ENCODE results near the gene SIDT1.
A peak's percentile ranks its signal among the peaks of the same experiment; 100 is the strongest.
"Not testable (repeated sequence)": the region's sequence is repeated elsewhere in the genome, so short reads cannot be mapped to it uniquely, and the experiment has no call there.

Gene SIDT1

DNA sequence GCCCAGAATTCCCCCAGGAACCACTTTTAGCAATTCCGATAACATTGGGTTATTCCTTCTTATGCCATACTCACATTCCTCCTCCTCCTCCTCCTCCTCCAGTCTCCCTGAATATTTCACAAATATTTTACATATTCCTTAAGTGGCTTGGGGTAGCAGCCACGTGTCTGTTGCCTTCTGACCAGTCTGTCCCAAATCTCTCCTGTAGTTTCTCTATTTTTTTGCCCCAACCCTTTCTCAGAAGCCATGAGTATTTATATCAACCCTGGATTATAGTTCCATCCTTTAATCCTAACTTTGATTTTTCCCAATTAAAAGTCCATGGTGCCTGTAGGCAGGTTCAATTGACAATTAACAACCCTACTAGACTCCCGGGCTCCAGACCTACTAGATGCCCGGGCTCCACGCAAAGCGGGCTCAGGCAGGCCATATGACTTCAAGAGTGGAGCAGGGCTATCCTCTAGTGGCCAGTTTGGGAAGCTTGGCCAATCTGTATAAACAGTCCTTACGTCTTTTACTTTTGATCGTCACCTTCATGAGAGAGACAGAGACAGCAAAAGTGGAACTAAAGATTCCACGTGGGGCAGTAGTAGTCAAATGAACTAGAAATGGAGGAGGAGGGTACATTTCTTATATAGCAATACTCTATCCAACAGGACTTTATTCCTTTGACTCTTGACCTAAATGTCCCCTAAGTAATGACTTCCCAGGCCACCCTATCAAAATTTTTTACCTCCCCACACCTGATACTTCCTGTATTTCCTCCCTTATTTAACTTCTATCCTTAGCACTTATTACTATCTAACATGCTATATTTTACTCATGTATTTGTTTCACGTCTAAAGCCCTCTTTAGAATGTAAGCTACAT lies 94.4 kb downstream of the SIDT1 start:
- Histone ChIP-seq H3K4me1 (ENCODE audit: control insufficient read depth in 1 of 2, insufficient read depth in 2 of 2, low read length in 2 of 2) (peaks cover 0 to 8% of the 10 kb centered on the region in 2 donors), H3K9ac (ENCODE audit: low read depth in 1 of 2, low read length in 2 of 2) (no peak overlapping the region), H3K27me3 (ENCODE audit: control insufficient read depth in 1 of 2, insufficient read depth in 2 of 2, low read length in 2 of 2) (no peaks in the 10 kb centered on the region), H3K9me3 (ENCODE audit: control insufficient read depth in 1 of 2, low read length in 2 of 2) (no peaks in the 10 kb centered on the region), H3K27ac (ENCODE audit: low read depth, low read length) (no peak overlapping the region), H3K4me3 (ENCODE audit: low read depth in 1 of 2, low read length in 2 of 2) (peak overlapping the region; percentile 13 to 35), H3K36me3 (ENCODE audit: control insufficient read depth in 1 of 2, insufficient read depth in 2 of 2, low read length in 2 of 2) (peaks cover 3 to 17% of the 10 kb centered on the region in 2 donors)

DNA sequence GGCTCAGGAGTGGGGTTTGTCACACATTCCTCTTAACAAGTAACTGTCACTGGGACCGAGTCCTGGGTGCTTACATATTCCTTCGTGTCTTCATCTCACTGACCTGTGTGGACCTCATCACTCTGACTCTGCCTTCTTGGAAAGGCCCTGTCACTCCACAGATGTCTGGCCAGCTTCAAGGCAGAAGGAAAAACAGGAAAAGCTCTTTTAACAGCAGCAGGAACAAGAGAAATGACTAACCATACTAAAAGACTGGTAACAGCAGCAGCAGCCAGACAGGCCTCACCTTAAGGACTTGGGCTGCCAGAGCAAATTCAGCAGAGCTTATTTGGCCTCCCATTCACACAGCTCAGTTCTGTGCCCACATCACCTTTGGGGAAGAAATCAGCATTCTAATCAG lies 96.0 kb downstream of the SIDT1 start:
- H3K9ac ChIP-seq (ENCODE audit: low read depth in 1 of 2, low read length in 2 of 2) = no peak overlapping the region
- H3K27me3 ChIP-seq (ENCODE audit: control insufficient read depth in 1 of 2, insufficient read depth in 2 of 2, low read length in 2 of 2) = no peaks in the 10 kb centered on the region

DNA sequence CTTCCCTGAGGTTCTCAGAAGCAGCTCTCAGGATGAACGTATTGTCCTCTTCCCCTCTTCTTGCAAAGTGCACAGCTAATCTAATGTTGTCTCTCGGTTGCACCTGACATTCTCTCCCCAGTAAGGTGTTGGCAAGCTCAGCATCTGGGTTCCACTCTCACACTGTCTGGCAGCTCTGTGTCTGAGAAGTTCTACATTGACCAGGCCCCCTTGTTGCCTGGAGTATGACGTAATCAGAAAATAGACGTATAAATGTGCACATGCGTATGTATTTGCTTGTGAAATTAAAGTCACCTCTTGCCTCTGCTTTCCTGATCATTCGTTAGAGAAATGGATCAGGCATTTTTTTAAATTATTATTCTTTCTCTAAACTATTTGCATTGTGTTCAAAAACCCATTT lies 96.4 kb downstream of the SIDT1 start:
- Histone ChIP-seq H3K4me3 (ENCODE audit: low read depth in 1 of 2, low read length in 2 of 2) (no peak overlapping the region), H3K9ac (ENCODE audit: low read depth in 1 of 2, low read length in 2 of 2) (no peak overlapping the region), H3K27me3 (ENCODE audit: control insufficient read depth in 1 of 2, insufficient read depth in 2 of 2, low read length in 2 of 2) (no peaks in the 10 kb centered on the region), H3K36me3 (ENCODE audit: control insufficient read depth in 1 of 2, insufficient read depth in 2 of 2, low read length in 2 of 2) (peaks cover 3 to 17% of the 10 kb centered on the region in 2 donors), H3K27ac (ENCODE audit: low read depth, low read length) (no peak overlapping the region), H3K9me3 (ENCODE audit: control insufficient read depth in 1 of 2, low read length in 2 of 2) (no peaks in the 10 kb centered on the region), H3K4me1 (ENCODE audit: control insufficient read depth in 1 of 2, insufficient read depth in 2 of 2, low read length in 2 of 2) (peaks cover 0 to 8% of the 10 kb centered on the region in 2 donors)

More for the DNA sequence above, 96.0 kb downstream of the SIDT1 start:
- Histone ChIP-seq H3K4me3 (ENCODE audit: low read depth in 1 of 2, low read length in 2 of 2) (no peak overlapping the region), H3K4me1 (ENCODE audit: control insufficient read depth in 1 of 2, insufficient read depth in 2 of 2, low read length in 2 of 2) (peaks cover 0 to 8% of the 10 kb centered on the region in 2 donors), H3K9me3 (ENCODE audit: control insufficient read depth in 1 of 2, low read length in 2 of 2) (no peaks in the 10 kb centered on the region), H3K36me3 (ENCODE audit: control insufficient read depth in 1 of 2, insufficient read depth in 2 of 2, low read length in 2 of 2) (peaks cover 3 to 17% of the 10 kb centered on the region in 2 donors), H3K27ac (ENCODE audit: low read depth, low read length) (no peak overlapping the region)

DNA sequence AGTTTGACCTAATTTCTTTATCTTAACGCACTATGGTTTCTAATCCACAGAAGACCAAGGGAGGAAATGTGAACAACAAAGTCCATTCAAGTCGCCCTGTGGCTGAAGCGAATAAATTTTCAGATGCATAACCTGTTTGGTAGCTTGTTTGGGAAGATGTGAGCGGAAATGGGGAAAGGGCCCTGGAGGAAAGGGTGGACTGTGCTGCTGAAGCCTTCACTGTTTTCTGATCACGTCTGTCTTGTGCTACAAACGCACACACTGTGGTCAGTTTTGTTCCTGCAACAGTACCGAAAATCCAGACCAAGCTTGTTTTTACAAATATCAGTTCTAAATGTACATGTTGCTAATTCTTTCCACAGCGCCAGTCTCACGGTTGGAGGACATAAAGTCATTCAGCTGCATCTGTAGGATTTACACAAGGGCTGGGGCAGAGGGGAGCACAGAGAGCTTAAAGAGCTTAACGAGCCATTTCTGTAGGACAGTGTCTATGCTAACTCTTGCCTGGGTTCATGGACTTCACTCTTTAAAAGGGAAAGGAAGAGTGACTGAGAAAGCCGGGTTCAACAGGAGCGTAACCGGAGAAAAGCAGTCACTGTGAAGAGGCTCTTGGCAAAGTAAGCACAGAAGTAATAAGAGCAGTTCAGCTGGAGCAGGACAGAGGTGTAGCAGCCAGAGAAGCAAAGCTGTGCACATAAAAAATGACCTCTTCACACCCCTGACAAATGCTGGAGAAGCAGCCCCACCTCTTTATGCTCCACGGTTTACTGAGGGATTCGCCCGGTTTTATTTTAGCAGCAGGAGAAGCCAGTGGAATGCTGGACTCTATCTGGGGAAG lies 97.4 kb downstream of the SIDT1 start:
- Histone ChIP-seq H3K27me3 (ENCODE audit: control insufficient read depth in 1 of 2, insufficient read depth in 2 of 2, low read length in 2 of 2) (no peaks in the 10 kb centered on the region), H3K9ac (ENCODE audit: low read depth in 1 of 2, low read length in 2 of 2) (no peak overlapping the region), H3K9me3 (ENCODE audit: control insufficient read depth in 1 of 2, low read length in 2 of 2) (no peaks in the 10 kb centered on the region), H3K36me3 (ENCODE audit: control insufficient read depth in 1 of 2, insufficient read depth in 2 of 2, low read length in 2 of 2) (peaks cover 3 to 17% of the 10 kb centered on the region in 2 donors), H3K4me3 (ENCODE audit: low read depth in 1 of 2, low read length in 2 of 2) (no peak overlapping the region), H3K4me1 (ENCODE audit: control insufficient read depth in 1 of 2, insufficient read depth in 2 of 2, low read length in 2 of 2) (peaks cover 0 to 8% of the 10 kb centered on the region in 2 donors), H3K27ac (ENCODE audit: low read depth, low read length) (no peak overlapping the region)

DNA sequence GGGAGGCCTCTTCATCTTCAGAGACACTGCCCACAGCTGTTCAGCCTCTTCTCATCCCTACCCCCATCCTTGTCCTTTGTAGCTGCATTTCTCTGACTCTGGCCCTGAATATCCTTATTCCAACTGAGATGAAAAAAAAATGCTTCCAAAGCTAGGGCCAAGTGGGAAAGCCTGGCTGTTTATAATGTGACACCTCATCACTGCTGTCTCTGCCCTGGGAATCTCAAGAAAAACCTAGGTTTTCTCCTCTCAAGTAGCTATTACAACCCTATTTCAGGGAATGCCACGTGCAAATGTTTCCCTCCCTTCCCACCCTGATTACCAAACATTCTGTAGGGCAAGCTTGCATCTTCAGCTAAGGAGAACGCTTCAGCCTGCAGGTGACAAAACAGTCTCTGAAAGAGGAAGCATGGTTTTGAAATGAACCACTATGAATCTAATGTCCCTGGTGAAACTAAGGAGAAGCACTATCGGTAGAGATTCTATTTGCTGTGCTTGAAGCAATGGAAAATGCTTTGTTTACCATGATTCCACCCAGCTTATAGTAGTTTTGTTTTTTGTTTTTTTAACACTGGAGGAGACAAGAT lies 98.7 kb downstream of the SIDT1 start:
- H3K4me1 ChIP-seq (ENCODE audit: control insufficient read depth in 1 of 2, insufficient read depth in 2 of 2, low read length in 2 of 2) = peaks cover 0 to 8% of the 10 kb centered on the region in 2 donors
- no peak overlapping the region for H3K27ac ChIP-seq (ENCODE audit: low read depth, low read length)
- no peaks in the 10 kb centered on the region for H3K9me3 ChIP-seq (ENCODE audit: control insufficient read depth in 1 of 2, low read length in 2 of 2)
- peaks cover 3 to 17% of the 10 kb centered on the region in 2 donors for H3K36me3 ChIP-seq (ENCODE audit: control insufficient read depth in 1 of 2, insufficient read depth in 2 of 2, low read length in 2 of 2)
- no peaks in the 10 kb centered on the region for H3K27me3 ChIP-seq (ENCODE audit: control insufficient read depth in 1 of 2, insufficient read depth in 2 of 2, low read length in 2 of 2)
- H3K9ac ChIP-seq (ENCODE audit: low read depth in 1 of 2, low read length in 2 of 2) = no peak overlapping the region
- no peak overlapping the region for H3K4me3 ChIP-seq (ENCODE audit: low read depth in 1 of 2, low read length in 2 of 2)

DNA sequence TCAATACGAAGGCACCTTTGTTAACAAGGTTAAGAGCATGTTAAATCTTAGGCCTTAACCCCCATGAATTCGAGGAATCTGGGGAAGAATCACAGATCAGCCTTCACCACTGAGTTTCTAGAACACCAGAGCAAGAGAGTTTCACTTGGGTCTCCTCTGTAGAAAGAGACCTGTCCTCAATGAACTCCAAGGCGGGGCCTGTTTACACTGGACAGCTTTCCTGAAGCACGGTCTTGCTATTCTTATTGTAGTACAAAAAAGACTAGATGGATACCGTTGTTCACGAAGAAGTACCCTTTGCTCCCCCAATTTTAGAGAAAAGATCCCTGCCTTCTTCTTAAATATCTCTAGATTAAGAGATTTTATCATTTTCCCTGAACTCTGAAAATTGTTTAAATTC lies 99.2 kb downstream of the SIDT1 start:
- peaks cover 3 to 17% of the 10 kb centered on the region in 2 donors for H3K36me3 ChIP-seq (ENCODE audit: control insufficient read depth in 1 of 2, insufficient read depth in 2 of 2, low read length in 2 of 2)
- H3K9ac ChIP-seq (ENCODE audit: low read depth in 1 of 2, low read length in 2 of 2) = no peak overlapping the region
- no peak overlapping the region for H3K4me3 ChIP-seq (ENCODE audit: low read depth in 1 of 2, low read length in 2 of 2)
- H3K9me3 ChIP-seq (ENCODE audit: control insufficient read depth in 1 of 2, low read length in 2 of 2) = no peaks in the 10 kb centered on the region
- H3K4me1 ChIP-seq (ENCODE audit: control insufficient read depth in 1 of 2, insufficient read depth in 2 of 2, low read length in 2 of 2) = peaks cover 0 to 7% of the 10 kb centered on the region in 2 donors
- H3K27ac ChIP-seq (ENCODE audit: low read depth, low read length) = no peak overlapping the region
- H3K27me3 ChIP-seq (ENCODE audit: control insufficient read depth in 1 of 2, insufficient read depth in 2 of 2, low read length in 2 of 2) = no peaks in the 10 kb centered on the region

DNA sequence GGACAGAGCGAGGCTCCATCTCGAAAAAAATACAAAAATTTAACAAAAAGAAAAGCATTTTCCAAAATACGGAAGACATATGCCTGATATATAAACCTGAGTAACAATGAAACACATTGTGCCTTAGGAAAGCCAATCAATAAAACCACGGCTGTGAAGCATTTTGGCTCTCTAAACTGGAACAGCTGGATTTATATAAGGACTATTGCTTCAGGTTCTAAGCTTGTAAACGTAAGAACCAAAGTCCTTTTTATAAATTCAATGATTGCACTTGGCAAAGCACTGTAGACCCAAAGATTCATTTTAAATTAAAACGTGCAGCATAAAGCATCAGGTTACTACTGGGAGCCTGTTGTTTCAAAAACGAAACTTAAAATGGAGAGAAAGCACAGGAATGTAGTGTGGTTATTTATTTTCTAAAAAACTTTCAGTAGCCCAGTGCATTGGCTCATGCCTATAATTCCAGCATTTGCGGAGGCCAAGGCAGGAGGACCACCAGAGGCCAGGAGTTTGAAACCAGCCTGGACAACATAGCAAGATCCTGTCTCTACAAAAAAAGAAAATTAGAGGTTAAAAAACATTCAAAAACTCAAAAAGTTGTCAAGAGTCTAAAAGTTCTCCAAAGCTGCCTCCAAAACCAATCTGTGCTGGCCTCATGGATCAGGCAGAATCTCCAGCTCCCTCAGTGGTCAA lies 102.6 kb downstream of the SIDT1 start:
- Histone ChIP-seq H3K36me3 (ENCODE audit: control insufficient read depth in 1 of 2, insufficient read depth in 2 of 2, low read length in 2 of 2) (no peaks in the 10 kb centered on the region), H3K27me3 (ENCODE audit: control insufficient read depth in 1 of 2, insufficient read depth in 2 of 2, low read length in 2 of 2) (no peaks in the 10 kb centered on the region), H3K9ac (ENCODE audit: low read depth in 1 of 2, low read length in 2 of 2) (no peak overlapping the region), H3K4me3 (ENCODE audit: low read depth in 1 of 2, low read length in 2 of 2) (peak overlapping the region in 1 of 2 donors; percentile 10), H3K4me1 (ENCODE audit: control insufficient read depth in 1 of 2, insufficient read depth in 2 of 2, low read length in 2 of 2) (no peaks in the 10 kb centered on the region), H3K27ac (ENCODE audit: low read depth, low read length) (no peak overlapping the region), H3K9me3 (ENCODE audit: control insufficient read depth in 1 of 2, low read length in 2 of 2) (no peaks in the 10 kb centered on the region)

DNA sequence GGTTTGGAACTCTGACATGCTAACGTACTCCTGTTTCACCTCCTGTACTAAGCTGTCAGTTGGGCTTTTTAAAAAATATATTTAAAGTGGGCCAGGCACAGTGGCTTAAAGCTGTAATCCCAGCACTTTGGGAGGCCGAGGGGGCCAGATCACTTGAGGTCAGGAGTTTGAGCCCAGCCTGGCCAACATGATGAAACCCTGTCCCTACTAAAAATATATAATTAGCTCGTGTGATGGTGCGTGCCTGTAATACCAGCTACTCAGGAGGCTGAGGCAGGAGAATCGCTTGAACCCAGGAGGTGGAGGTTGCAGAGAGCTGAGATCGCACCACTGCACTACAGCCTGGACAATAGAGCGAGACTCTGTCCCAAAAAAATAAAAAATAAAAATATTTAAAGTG lies 103.7 kb downstream of the SIDT1 start:
- H3K36me3 ChIP-seq (ENCODE audit: control insufficient read depth in 1 of 2, insufficient read depth in 2 of 2, low read length in 2 of 2); H3K9ac ChIP-seq (ENCODE audit: low read depth in 1 of 2, low read length in 2 of 2); H3K27ac ChIP-seq (ENCODE audit: low read depth, low read length); H3K27me3 ChIP-seq (ENCODE audit: control insufficient read depth in 1 of 2, insufficient read depth in 2 of 2, low read length in 2 of 2); H3K9me3 ChIP-seq (ENCODE audit: control insufficient read depth in 1 of 2, low read length in 2 of 2); H3K4me3 ChIP-seq (ENCODE audit: low read depth in 1 of 2, low read length in 2 of 2); H3K4me1 ChIP-seq (ENCODE audit: control insufficient read depth in 1 of 2, insufficient read depth in 2 of 2, low read length in 2 of 2): not testable (repeated sequence)

DNA sequence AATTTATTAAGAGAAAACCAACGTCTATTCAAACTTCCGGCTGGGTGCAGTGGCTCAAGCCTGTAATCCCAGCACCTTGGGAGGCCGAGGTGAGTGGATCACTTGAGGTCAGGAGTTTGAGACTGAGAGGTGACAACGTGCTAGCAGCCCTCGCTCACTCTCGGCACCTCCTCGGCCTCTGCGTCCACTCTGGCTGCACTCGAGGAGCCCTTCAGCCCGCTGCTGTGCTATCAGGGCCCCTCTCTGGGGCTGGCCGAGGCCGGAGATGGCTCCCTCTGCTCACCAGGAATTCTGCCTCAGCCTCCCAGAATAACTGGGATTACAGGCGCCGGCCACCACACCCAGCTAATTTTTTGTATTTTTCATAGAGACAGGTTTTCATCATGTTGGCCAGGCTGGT lies 105.4 kb downstream of the SIDT1 start:
- Histone ChIP-seq H3K27ac (ENCODE audit: low read depth, low read length) (no peak overlapping the region), H3K27me3 (ENCODE audit: control insufficient read depth in 1 of 2, insufficient read depth in 2 of 2, low read length in 2 of 2) (no peaks in the 10 kb centered on the region), H3K4me1 (ENCODE audit: control insufficient read depth in 1 of 2, insufficient read depth in 2 of 2, low read length in 2 of 2) (no peaks in the 10 kb centered on the region), H3K9me3 (ENCODE audit: control insufficient read depth in 1 of 2, low read length in 2 of 2) (no peaks in the 10 kb centered on the region), H3K36me3 (ENCODE audit: control insufficient read depth in 1 of 2, insufficient read depth in 2 of 2, low read length in 2 of 2) (no peaks in the 10 kb centered on the region), H3K9ac (ENCODE audit: low read depth in 1 of 2, low read length in 2 of 2) (no peak overlapping the region), H3K4me3 (ENCODE audit: low read depth in 1 of 2, low read length in 2 of 2) (no peak overlapping the region)
